Esophagus muscularis mucosa (tissue), 3 donors: ENCODE measurements around the gene THSD4.

Source experiments
- CTCF ChIP-seq, 3 experiments: fragments of 200-600 bp in 2 of 3; fragments of 450-650 bp in 1 of 3; sonication (generic) in 2 of 3; IDR thresholded peaks; one replicate each; pipeline ENCODE4 v1.5.1; 2017 to 2019; ENCODE audit warnings: antibody characterized with exemption in 3 of 3, mild to moderate bottlenecking in 2 of 3, moderate library complexity in 1 of 3
- POLR2A ChIP-seq: fragments of 450-650 bp; IDR thresholded peaks from one replicate; pipeline ENCODE4 v1.6.1; 2017; ENCODE audit warnings: antibody characterized with exemption, moderate library complexity, mild to moderate bottlenecking, low read depth

GRCh38 chr15:71121442-71121841 is 6.2 kb downstream of the THSD4 start:
- TF ChIP-seq CTCF (IDR thresholded peaks at IDR 0.05) (no peak), POLR2A (no peak)
